Esophagus mucosa (tissue), 1 donor: ENCODE results near the gene TBC1D24. TPM values are rescaled to one million over a fixed set of nuclear protein-coding genes. Genes with fewer than 3 reads are reported as not detected.

Experiments
- ATAC-seq: fragments of 200-7000 bp; cut with Tn5 transposase; one replicate; pipeline ENCODE4 v1.9.1; 2020
- total RNA-seq: library from RNA; stranded (reverse); gene quantifications from one replicate; pipeline ENCODE4 v1.2.4, GENCODE V29; 2023
- donor health status: DM: yes; HTN: yes; CAD: no.

Gene TBC1D24
- total RNA-seq, 1 donor from 2014 or later: 2.0 TPM

DNA sequence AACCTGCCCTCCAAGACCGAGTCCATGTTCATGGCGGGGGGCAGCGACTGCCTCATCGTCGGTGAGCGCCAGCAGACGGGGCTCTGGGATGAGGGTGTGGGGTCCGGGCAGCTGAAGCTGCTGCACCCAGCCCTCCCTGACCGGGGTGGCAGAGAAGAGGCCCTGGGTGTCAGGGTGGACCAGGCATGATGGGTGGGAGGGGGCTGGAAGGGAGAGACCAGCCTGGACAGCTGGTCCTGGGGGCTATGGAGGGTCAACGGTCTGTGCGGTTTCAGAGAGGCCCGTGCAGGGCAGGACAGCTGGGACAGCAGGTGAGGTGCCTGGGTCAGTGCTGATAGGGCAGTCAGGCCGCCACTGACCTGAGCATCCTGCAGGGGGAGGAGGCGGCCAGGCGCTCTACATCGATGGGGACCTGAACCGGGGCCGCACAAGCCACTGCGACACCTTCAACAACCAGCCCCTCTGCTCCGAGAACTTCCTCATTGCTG is 25.5 kb downstream of the TBC1D24 start:
- no peak for ATAC-seq

DNA sequence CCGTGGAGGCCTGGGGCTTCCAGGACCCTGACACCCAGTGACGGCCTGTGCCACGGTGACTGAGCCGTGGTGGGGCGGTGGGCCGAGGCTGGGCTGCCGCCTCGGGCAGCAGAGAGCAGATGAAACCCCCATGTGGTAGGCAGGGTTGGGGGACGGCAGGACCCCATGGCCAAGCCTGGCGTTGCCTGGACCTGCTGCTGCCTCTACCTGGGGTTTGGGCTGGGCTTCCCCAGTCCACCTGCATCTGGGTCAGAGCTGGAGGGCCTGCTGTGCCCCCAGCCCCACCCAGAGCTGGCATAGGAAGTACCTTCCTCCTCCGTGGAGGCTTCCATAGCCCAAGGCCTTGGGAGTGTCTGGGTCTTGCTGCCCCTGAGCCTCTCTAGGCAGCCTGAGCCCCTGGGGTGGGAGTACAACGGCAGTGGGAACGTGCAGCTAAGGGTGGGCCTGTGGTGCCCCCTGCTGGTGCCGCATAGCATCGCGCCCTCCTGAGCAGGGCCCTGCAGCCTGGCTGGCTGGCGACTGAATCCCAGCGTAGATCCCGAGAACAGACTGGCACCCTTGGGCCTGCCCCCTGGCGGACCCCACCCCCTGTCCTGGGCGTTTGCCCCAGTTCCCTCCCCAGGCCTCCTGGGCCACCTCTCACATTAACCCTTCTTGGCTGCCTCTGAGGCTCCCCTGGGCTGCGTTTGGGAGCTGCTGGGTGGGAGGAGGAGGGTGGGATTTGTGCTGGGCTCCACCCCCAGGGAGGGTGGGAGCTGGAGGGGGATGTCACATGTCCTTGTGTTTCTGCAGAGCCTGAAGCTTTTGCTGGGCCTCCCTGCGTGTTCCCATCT is 26.2 kb downstream of the TBC1D24 start:
- ATAC-seq: peak; percentile 67

DNA sequence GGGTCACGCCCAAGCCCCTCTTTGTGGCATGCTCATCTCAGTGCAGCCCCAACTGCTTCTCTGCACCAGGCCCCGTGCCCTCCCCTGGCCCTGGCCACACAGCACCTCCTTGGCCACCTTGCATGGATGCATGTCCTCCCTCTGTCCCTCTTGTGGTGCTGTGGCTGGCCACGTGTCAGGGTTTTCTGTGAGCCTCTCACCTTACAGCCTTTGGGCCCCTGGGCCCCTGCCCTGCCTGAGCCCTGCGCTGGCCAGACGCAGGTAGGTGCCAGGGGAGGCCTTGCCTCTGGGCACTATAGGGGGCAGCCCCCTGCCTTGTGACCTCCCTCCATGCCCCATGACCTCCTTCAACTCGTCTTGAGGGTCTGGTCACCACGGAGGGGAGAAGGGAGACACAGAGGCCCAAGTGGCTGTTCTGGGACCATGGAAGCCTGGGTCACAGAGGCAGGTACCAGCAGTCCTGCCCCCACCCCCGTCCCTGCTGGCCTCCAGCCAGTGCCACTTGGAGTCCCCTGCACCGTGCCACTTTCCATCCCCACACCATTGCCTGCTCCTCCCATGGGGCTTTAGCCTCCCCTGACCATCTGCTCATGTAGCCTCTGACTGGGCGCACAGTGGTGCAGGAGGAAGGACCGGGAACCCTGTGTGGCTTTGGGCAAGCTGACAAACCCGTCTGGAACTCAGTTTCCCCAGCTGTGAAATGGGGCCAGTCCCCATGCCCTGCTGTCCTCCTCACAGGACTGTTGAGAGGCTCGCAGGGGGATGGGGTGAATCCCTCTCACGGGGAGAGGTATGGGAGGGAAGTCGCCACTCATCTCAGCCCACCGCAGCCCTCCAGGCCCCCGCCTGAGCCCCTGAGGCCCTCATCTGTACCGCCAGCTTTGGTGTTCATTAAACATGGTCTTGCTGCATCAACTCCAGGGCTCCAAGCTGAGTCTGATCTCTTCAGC is 27.3 kb downstream of the TBC1D24 start:
- ATAC-seq: no peak

DNA sequence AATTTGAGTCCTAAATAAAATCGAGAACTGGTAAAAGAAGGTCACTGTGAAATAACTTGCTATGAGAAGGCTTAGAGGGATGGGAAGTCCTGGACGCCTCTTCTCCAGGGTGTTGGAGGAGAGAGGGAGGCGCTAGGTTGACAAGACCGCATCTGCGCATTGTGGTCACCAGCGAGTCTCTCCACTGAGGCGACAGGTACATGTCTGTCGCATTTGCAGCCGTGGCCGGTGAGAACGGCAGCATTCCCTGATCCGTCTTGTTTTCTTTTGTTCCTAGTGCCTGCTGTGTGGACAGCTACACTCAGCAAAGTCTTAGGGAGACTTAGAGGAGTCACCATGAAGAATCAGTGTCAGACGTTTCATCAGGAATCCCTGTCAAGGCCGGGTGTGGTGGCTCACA is 30.8 kb downstream of the TBC1D24 start:
- ATAC-seq: no peak

DNA sequence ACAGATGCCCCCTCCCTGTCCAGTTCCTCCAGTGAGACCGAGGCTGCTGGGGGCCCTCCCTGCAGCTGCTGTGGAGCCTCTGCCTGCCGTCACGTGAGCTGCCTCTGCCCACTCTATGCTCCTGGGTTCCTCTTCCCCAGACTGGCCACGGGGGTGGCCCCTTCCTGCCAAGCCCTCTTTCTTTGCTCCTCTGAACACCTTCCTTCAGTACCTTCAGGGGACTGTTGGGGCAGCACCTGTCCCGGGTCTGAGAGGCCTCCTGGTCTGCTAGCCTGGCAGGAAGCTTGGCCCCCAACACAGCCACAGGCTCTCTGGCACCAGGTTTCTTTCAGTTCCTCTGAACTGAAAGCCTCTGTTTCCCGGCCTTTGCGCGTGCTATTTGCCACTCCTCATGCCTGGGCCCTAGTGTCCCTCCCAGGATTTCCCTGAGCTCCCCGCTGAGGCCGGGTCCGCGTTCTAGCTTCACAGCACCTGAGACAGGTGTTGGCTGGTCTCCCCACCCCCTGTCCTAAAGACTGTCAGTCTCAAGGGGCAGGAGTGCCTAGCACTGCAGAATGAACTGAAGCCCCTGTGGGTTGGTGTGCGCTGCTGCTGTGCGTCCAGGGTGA is 32.2 kb downstream of the TBC1D24 start:
- ATAC-seq: peak; percentile 43

DNA sequence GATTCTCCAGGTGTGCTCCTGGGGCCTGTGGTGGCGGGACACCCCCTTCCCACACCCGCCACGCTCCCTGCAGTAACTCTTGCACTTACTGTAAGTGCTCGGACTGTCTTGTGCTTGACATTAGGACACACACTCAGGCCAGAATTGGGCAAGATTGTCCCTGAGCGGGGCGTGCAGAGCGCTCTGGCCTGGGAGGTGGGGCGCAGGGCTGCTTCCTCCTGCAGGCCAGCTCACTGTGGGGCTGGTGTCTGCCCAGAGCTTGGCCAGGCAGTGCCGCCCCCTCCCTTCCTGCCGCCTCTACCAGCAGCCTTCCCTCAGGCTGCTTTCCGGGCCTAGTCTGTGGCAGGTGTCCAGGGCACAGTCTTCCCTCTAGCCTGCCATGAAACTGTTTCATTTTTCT is 32.7 kb downstream of the TBC1D24 start:
- ATAC-seq: peak; percentile 19

DNA sequence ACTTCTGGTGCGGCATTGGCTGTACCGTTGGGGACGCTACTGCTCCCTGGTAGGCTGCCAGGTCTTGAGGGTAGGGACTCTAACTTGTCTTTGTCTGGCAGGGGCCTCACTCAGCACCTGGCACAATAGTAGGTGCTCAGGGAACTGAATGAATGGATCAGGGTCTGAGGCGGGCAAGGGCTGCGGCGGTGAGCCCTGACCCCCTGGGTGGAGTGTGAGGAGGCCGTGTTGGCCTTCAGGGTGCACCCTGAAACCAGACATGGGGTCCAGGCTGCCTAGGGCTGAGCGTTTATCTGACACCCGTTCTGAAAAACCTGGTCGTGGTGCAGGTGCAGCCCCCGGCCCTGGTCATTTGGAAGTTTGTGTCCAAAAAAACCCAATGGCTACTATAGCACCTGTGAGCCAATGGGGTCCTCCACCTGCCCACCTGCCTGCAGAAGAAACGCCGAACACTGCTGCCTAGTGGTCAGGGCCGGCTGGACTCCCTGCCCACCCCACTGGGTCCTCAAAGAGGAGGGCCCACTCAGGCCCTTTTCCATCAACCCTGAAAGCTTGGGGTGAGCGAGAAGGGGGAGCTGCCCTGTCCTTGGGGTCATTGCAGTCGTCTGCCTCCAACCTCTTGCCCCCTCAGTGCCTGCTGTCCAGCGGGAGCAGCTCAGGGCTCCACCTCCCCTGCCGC is 33.9 kb downstream of the TBC1D24 start:
- ATAC-seq: no peak

DNA sequence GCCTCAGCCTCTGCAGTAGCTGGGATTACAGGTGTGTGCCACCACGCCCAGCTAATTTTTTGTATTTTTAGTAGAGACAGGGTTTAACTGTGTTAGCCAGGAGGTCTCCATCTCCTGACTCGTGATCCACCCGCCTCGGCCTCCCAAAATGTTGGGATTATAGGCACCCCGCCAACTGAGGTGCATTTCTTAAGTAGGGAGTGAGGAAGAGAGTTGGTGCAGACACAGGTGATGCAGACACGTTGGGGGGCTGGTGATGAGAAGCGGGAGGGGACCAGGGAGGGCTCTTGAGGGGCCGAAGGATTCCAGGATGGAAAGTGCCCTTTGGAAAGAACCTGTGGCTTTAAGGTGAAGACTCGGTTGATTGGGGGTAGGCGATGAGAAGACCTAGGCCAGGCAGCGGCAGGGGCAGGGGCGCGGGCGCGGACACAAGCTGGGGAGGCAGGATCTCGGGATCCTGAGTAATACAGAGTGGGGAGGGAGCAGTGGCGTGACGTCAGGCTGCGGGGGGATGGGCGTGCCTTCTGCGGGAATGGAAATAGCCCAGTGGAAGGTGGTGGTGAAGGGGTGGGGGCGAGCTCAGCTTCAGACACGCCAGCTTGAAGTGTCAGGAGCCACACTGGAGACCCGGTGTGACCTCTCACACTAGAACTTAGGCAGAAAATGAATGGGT is 36.3 kb downstream of the TBC1D24 start:
- no peak for ATAC-seq

DNA sequence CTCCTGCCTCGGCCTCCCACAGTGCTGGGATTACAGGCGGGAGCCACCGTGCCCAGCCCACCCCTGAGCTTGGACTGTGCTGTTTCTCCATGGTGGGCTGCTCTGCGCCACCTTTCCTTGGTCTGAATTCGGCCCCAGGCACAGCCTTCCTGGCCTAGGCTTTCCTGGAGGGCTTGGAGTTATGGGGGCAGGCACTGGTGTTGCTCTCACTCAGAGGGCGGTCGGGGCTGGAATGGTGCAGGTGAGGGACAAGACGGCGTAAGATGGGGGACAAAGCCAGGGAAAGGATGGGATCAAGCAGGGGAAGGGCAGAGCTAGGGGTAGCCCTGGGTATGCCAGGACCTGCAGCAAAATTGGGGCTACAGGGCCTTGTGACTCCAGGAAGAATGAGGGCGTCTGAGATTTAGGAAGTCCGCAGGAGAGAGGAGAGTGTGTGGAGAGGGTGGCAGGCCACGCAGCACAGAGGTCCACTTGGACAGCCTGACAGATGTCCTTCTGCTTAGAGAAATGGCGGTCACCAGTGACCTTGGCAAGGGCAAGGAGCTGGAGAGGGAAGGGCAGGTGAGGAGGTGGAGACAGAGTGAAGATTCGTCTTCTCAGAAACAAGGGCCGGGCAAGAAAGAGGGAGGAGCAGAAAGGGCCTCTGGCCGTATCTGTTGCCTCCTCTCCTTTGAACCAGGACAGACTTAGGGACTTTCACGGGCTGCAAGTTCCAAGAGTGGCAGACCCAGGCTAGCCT is 37.2 kb downstream of the TBC1D24 start:
- ATAC-seq: no peak

DNA sequence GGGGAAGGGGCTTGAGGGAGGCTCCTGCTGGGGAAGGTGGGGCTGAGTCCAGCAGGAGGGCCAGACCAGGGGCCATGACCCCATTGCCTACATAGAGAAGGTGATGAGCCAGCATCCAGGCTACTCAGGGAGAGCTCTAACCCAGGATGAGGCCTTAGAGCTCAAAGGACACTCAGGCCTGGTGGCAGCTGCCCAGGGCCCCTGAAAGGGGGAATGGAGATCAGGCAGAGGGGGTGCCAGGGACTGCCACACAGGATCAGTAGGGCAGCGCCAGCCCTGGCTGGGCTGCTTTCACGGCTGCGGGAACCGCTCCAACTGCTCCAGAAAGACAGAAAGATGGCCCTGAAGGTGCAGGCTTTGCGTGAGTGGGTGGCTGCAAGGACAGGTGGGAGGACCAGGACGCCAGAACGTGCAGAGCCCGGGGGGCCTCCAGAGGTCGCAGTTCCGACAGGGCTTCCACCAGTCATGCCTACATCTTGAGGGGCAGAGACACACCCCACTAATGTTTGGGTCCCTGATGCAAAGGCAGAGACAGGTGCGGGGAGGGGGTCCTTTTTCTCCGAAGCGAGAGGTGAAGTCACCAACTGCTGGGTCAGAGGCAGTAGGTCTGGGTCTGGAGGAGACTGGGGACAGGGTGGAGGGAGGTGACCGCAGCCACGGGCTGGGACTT is 37.9 kb downstream of the TBC1D24 start:
- no peak for ATAC-seq

DNA sequence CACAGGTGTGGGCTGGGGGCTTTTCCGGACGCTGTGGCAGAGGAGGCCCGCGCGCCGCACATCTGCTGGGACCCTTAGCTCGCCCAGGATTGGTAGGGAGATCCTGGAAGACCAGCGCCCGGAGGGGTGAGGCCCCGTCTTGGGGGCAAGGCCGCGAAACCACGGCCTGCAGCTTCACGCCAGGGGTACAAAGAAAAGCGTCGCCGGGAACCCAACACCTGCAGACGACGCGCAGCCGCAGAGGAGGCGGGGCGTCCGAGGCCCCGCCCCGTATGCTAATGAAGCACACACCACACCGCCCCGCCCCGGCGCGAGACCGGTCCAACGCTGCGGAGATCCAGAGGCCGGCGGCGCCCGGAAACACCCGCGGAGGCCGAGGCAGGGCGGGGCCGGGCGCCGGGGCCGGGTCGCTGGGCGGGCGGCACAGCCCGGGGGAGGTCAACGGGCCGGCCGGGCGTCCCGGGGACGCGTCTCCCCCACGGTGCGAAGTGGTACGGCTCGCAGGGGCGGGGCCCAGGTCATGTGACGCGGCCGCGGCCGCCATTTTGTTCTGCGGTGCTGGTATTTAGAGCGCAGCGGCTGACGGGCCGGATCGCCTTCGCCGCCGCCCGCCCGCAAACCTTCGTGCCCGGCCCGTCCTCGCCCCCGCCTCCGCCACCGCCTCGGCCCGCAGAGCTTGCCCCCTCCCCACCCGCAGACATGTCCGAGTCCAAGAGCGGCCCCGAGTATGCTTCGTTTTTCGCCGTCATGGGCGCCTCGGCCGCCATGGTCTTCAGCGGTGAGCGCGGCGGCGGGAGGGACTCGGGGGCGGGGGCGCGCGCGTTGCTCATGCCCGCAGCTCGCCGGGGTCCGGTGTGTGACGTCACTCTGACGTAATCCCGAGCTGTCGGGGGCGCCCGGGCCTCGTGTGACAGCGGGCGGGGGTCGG is 38.7 kb downstream of the TBC1D24 start, which contains the start of gene ATP6V0C:
TSS of gene ATP6V0C (plus strand) at position 548 of the 928 bp plus-strand sequence. CDS start at position 700, 152 bp downstream.
- peak; percentile 83 for ATAC-seq

DNA sequence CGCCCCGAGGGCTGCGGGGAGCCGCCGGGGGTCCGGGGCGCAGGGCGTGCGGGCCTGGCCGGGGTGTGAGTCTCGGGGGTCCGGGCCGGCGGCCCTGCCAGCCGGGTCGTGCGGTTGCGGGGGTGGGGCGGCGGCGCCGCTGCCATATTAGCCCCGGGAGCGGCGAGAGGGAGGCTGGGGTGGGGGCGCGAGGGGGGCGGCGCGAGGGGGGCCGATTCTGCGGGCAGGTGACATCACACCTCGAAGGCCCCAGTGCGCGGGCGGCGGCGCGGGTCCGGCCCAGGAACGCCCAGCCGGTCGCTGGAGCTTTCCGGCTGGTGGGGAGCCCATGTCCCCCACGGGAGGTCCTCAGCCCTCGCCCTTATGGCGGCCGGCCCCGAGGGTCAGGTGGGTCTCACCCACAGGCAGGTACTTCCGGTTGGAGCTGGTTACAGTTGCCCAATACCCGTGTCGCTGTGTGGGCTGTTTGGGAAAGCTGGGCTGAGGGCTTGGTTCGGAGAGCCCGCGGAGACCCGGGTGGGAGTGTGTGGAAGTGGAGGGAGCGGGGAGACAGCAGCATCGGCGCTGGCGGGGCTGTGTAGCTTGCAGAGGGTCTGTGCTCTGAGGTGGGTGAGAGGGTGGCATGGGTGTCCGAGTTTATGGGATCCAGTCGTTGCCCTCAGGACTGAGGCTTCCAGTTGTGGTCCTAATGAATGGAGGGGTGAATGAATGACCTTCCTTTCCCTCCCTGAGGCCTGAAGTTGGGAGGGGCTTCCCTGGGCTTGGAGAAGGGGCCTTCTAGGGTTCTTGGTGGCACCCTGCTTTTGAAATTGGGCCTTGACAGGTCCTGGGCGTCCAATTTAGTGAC is 39.6 kb downstream of the TBC1D24 start:
- ATAC-seq: peak; percentile 3

DNA sequence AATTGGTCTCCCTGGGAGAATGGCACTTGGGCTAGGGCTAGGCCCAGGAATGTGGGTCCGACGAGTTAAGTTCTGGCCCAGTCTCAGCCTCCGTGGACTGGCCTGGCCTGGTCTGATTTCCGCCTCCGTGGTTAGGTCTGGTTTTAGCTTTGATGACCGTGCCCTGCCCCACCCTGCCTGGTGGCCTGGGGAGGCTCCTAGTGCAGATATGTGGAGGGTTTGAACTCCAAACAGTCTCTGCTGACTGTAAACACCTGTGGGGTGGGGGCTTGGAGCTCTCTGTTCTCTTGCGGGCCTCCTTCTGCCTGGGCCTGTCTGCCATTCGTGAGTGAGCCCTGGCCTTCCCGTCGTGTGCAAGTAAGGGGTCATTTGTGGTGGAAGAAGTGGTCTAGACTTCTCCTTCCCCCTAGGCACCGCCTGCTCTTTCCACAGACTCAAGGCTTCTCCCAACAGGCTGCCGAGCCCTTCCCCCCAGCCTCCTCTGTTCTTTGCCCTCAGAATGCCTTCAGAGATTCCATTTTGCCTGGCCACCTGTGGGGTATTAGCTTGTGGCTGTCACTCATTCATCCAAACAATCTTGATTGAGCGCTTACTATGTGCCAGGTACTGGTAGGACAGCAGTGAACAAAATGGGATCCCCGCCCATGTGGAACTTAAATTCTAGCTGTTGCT is 40.4 kb downstream of the TBC1D24 start:
- peak; percentile 35 for ATAC-seq

DNA sequence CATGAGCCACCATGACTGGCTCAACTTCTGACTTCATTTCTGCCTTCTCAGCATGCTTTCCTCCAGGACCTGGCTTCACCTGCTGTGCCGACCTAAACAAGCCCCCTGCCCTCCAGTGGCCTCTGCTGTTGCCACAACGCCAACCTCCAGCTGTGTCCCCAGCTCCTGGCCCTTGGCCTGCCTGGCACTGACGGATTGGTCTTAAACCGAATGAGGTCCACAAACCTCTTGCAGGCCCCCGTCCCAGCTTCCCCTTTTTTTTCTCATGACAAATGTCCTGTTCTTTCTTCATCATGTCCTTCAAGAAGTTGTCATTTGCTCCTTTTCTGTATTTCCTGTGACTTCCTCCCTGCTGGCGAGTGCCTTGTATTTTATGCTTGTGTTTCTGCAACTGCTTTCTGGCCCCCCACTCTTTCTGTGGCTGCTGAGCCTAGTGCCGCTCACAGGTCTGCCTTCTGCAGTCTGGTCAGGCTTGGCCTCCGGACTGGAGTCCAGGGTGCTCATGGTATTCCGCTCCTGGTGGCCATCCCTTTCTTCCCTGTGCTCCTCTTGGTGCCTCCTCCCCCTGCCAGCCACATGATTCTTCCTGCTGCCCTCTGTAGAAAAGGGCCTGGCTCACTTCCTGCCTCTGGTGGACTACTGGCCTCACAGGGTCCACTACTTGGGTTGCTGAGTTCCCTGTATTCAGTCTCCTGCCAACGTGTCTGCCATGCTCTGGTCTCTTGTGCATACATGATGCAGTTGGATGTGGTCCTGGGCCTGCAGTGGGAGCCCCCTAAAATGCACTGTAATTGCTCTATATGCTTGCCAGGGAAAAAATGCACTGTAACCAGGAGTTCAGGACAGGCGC is 41.7 kb downstream of the TBC1D24 start:
- ATAC-seq: no peak

DNA sequence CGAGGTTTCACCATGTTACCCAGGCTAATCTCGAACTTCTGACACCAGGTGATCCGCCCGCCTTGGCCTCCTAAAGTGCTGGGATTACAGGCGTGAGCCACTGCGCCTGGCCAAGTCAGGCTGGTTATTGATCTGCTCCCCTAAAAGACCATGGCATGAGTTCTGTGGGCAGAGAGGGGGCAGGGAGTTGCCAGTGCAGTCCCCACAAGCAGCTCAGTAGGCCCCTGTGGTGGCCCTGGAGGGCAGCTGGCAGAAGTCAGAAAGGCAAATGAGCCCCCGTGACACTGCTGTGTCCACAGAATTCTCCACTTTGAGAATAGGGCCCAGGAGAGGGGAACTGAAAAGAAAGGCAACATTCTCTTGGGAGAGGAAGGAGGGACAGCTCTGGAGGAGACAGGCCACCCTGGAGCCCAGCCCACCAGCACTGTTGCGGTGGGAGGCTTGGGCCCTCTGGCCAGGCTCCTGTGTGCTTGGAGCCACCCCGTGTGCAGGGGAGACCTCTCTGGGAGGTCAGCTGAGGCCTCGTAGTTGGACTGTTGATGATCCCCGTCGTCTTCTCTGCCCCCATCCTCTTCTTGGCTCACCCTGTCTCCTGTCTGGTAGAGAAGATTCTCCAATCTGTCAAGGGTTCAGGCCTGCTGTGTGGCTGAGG is 43.2 kb downstream of the TBC1D24 start:
- no peak for ATAC-seq
